HG03439 (cell line): ENCODE results near the gene PRKAG1.

ENCODE experiments used
- ATAC-seq: cut with Tn5 transposase; IDR thresholded peaks from one replicate; pipeline ENCODE4 v1.9.1; 2021; ENCODE audit warnings: mild to moderate bottlenecking, moderate library complexity; ENCODE audit not compliant: unreplicated experiment

Gene PRKAG1

GRCh38 chr12:49050507-49051372 is 32.2 kb upstream of the PRKAG1 start:
- ATAC-seq = no peak

DNA sequence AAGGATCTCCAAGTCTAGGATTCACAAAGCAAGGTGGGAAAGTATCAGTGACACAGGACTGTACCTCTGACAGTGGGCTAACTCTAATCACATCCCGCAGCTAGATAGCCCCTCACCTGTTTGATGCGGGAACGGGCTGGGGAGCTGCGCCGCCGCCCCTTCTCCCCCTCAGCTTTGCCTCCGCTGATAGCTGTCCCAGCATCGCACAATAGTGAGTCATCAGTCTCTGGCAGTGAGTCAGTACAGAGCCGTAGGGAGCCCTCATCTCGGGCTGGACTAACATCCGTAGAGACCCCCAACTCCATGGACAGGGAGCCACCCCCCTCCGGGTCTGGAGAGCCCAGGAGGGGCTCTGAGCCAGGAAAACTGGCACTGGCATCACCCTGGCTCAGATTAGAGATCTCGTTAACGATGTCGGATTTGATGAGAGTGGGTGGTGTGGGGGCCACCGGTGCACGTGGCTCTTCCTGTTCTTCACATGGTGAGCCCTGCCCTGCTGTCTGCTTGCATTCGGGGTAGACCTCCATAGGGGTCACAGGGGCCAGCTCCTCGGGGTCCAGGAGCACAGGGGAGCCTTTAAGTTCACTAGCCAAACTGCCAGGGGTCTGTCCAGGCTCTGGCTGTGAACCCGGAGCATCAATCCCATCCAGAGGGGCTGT is 31.1 kb upstream of the PRKAG1 start:
- no peak for ATAC-seq

DNA sequence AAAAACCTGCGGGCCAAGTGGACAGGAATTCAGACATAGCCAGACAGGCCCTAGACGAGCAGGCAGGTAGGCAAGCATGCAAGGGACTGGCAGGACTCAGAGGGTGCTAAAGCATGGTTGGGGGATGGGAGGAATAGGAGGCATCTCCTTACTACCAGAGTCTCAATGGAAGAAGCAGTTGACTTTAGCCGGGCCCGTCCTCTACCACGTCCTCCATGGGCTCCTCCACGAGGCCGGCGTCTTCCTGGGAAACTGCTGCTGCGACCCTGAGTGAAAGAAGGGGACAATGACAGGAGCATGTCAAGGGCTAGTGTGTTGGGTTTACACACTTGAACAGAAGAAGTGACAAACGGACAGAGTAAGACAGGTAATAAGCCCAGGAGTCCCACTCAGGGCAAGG is 30.4 kb upstream of the PRKAG1 start:
- ATAC-seq = no peak

GRCh38 chr12:49046129-49046895 is 27.7 kb upstream of the PRKAG1 start:
- no peak for ATAC-seq

- no peak for ATAC-seq
Observed at GRCh38 chr12:49044660-49045059, 26.1 kb upstream of the PRKAG1 start.

GRCh38 chr12:49043856-49044258 is 25.3 kb upstream of the PRKAG1 start:
- no peak for ATAC-seq

DNA sequence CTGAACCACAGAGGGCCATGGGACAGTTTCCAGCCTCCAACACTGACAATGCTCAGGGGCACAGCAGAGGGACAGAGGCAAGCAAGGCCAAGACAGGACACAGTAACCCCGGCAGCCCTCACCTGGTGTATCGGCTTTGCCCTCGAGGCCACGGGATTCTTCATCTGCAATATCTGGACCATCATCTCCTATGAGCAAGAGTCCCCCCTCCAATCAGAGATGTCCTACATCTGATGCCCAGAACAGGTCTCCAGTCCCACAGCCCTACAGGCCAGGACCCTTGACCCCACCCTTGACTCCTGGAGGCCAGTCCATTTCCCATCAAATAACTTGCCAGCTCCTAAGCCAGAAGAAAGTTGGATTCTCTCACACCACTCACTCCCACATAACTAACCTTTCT is 24.7 kb upstream of the PRKAG1 start:
- ATAC-seq = no peak

DNA sequence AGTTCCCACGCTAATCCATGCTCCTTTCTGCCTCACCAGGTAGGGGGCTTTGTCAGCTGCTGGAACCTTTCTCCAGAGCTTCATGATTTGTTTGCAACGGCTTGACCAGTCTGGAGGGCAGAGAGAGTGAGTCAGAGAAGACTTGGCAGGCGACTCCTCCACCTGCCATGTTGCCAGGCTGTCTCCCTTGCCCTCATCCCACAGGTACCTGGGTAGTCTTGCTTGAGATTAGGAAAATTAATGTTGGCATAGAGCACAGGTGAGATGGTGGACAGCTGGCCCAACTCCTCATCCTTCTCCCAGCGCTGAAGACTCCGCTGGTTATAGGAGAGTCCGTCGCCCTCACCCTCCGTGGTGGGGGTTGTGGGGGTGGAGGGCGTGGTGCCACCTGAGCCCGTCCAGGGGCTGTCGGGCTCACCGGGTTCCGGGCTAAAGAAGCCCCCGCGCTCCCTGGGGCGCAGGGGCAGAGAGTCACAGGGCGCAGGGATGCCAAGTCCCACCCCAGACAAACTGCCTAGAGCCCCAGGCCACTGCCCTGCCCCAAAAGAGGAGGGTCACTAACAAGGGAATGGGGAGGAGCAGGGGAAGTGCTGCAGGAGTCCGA is 23.4 kb upstream of the PRKAG1 start:
- ATAC-seq = no peak

DNA sequence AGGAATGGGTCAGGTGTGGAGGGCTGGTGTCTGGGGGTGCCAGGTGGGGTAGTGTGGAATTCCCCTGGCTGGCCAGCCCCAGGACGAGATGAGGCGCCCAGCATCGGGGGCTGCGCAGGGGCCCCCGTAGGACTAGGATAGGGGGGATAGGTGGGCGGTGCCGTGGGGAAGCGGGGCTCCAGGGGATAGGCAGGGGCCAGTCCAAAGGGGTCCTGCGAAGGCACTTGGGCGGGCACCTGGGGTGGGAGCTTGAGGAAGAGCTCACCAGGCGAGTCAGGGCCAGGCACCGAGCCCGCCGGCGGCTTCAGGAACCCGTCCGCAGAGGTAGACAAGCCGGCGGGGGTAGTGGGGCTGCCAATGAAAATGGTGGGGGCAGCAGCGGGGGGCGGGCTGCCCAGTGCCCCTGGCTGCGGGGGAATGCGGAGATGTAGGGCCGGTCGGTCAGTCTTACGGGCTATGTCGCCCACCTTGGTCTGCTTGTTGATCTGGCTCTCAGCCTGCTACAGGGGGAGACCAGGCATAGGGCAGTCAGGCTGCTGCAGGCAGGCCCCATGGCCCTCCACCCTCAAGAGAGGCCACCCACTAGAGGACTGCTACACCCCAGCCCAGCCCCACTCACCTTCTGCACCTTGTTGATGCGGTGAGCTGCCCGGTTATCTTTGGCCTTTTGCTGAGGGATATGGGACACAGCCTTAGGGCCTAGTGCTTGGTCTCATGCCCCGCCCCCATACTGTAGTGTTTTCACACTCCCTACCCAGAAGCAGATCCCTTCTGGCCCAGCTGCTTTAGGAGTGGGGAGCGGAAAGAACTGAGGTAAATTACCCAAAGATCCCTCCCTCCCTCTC is 22.7 kb upstream of the PRKAG1 start:
- no peak for ATAC-seq

- no peak for ATAC-seq
Observed at GRCh38 chr12:49040364-49040855, 21.8 kb upstream of the PRKAG1 start.

- no peak for ATAC-seq
Observed at GRCh38 chr12:49039421-49040363, 21.1 kb upstream of the PRKAG1 start.

DNA sequence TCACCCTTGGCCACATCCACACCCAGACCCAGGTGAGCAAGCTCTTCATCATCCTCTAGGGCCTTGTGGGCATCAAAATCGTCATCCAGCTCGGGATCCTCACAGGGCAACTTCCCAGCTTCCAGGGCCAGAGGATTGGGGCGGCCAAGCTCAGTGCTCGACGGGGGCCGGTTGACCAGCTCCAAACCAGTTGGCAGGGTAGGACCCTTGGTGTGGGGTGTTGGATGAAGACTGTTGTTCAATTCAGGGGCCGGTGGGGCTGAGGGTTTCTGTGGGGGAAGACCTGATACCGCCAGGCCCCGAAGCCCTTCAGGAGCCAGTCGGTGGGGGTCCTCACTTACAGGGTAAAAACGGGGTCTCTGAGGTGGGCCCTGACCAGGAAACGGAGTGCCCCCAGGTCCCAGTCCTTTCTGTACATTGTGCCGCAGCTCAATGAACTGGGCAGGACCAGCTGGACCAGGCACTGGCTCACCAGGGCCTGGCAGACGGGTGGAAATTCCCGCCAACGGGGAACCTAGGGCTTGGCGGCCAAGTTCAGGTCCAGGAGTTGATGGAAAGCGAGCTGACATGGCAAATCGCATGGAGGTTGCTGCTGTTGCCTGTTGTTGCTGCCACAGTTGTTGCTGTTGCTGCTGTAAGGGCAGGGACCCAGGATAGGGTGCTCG is 19.8 kb upstream of the PRKAG1 start:
- no peak for ATAC-seq

DNA sequence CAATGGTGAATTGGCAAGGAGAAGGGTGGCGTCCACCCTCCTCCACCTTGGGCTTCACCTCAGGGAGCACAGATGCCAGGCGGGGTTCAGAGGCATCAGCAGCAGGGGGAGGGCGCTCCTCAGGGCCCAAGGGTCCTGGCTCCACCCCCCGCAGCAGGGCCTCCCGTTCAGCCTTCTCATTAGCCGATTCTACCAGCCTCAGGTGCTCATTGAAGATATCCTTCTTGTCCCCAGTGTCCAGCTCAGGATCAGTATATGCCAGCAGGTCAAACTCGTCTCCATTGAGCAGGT is 19.3 kb upstream of the PRKAG1 start:
- no peak for ATAC-seq

DNA sequence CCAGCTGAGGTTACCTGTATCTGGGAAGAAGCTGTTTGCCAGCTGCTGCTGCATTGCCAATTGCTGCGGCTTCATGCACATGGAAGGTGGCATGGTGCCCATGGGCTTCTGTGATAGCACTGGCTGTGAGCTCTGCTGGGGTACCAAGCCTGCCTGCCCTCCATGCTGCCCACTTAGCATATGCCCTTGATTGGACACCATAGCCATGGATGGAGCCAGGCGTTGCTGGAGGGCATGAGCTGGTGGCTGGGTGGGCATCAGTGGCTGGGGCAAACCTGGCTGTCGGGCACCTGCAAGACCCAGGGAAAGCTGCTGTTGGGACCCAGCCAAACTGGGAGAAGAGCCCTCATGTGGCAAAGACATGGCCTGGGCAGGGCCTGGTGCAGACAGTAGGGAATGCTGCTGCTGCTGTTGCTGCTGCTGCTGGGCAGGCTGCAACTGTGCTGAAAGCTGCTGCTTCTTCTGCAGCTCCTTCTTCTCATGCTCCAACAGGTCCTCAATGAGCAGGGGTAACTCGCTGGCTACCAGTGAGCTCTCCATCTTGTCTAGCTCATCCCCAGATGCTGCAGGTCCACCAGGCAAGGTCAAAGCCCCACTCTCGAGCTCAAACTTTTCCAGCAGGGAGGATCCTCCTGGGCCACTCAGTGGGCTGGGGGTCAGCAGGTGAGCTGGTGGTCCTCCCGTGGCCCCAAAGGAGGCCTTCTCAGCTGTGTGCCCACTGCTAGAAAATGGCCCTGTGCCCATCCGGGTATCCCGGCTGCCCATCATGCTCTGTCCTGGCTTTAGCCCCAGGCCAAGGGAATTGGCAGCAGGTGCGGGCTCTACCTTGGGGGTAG is 18.8 kb upstream of the PRKAG1 start:
- ATAC-seq = no peak

GRCh38 chr12:49036029-49036428 is 17.5 kb upstream of the PRKAG1 start:
- no peak for ATAC-seq

DNA sequence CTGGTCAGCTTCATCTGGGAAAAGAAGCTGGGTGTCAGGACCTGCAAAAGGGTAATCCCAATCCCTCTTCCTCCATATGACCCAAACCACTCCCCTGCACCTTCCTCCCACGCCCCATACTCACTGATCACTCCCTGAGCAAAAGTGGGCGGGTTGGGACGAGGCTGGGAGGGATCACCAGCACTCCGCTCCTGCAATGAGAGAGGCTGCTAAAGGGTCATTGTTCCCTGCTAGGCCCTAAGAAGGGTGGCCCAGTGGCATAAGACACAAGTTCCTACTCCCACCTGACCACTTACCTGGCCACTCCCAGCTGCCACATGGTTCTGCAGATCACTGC is 15.7 kb upstream of the PRKAG1 start:
- ATAC-seq = no peak

GRCh38 chr12:49033611-49034285 is 15.2 kb upstream of the PRKAG1 start:
- ATAC-seq = no peak
